IMR-90 (cell line): Measurements from ENCODE around the gene RCAN2. TPM values are rescaled to one million over a fixed set of nuclear protein-coding genes. Genes with fewer than 3 reads are reported as not detected.

ENCODE experiments used
- ATAC-seq: fragments of 200-7000 bp; cut with Tn5 transposase; 2 replicates; pipeline ENCODE4 v1.9.1; 2020; ENCODE audit warnings: low read depth, mild to moderate bottlenecking, moderate library complexity
- BruUV-seq: library from RNA; stranded (reverse); fragments of 400-500 nt; replicated peaks from 2 replicates; lab custom pipeline; 2021; lab: Mats Ljungman, UMichigan
- CTCF ChIA-PET: fragments of 300-600 bp; formaldehyde crosslinking; extraction: SDS; loops from one replicate; lab custom pipeline; 2021; ENCODE audit warnings: antibody characterized with exemption; lab: Yijun Ruan, JAX
- POLR2A ChIA-PET: fragments of 300-600 bp; sonication (Branson Sonifier 250); formaldehyde crosslinking; loops from one replicate; lab custom pipeline; 2022; ENCODE audit warnings: antibody characterized with exemption; ENCODE audit not compliant: unreplicated experiment; lab: Charles Lee
- DNase-seq: peaks from one replicate; pipeline ENCODE4 v3.0.0; 2013
- H2AFZ ChIP-seq: replicated peaks from 2 replicates; pipeline ENCODE3; 2013; ENCODE audit warnings: low read length, mild to moderate bottlenecking; ENCODE audit not compliant: poor library complexity
- H2AK5ac ChIP-seq: 2 replicates; pipeline ENCODE4 v1.6.1; 2013; ENCODE audit warnings: low read depth, low read length, inconsistent platforms
- H2AK9ac ChIP-seq: replicated peaks from 2 replicates; pipeline ENCODE3; 2013; ENCODE audit warnings: mild to moderate bottlenecking, low read depth, low read length, moderate library complexity; ENCODE audit not compliant: poor library complexity
- H2BK120ac ChIP-seq: 2 replicates; pipeline ENCODE4 v1.6.1; 2013; ENCODE audit warnings: low read depth, low read length, inconsistent platforms
- H2BK15ac ChIP-seq: 3 replicates; pipeline ENCODE4 v1.6.1; 2013; ENCODE audit warnings: low read depth, low read length, inconsistent platforms
- H2BK20ac ChIP-seq: 2 replicates; pipeline ENCODE4 v1.6.1; 2013; ENCODE audit warnings: low read depth, mild to moderate bottlenecking, inconsistent platforms, low read length, moderate library complexity
- H2BK5ac ChIP-seq: 2 replicates; pipeline ENCODE4 v1.6.1; 2013; ENCODE audit warnings: mild to moderate bottlenecking, low read depth, low read length, inconsistent platforms; ENCODE audit not compliant: poor library complexity, severe bottlenecking
- H3K14ac ChIP-seq: replicated peaks from 2 replicates; pipeline ENCODE4 v1.6.1; 2013; ENCODE audit warnings: low read depth, low read length, inconsistent platforms
- H3K18ac ChIP-seq: 2 replicates; pipeline ENCODE4 v1.6.1; 2013; ENCODE audit warnings: low read depth, low read length, control low read depth
- H3K23ac ChIP-seq: 2 replicates; pipeline ENCODE4 v1.6.1; 2013; ENCODE audit warnings: low read depth, low read length, inconsistent platforms
- H3K27ac ChIP-seq: 2 replicates; pipeline ENCODE4 v1.5.1; 2013; ENCODE audit warnings: mild to moderate bottlenecking, control low read depth, low read length; ENCODE audit not compliant: insufficient read depth
- H3K27me3 ChIP-seq: 2 replicates; pipeline ENCODE4 v1.6.1; 2013; ENCODE audit warnings: low read length; ENCODE audit not compliant: control insufficient read depth, insufficient read depth
- H3K36me3 ChIP-seq: 2 replicates; pipeline ENCODE4 v1.6.1; 2013; ENCODE audit warnings: low read length, mixed read lengths; ENCODE audit not compliant: control insufficient read depth, insufficient read depth
- H3K4ac ChIP-seq: 2 replicates; pipeline ENCODE4 v1.6.1; 2013; ENCODE audit warnings: low read depth, low read length, inconsistent platforms
- H3K4me1 ChIP-seq: 2 replicates; pipeline ENCODE4 v1.6.1; 2013; ENCODE audit warnings: low read length, mixed read lengths; ENCODE audit not compliant: control insufficient read depth, insufficient read depth
- H3K4me2 ChIP-seq: 2 replicates; pipeline ENCODE4 v1.6.1; 2013; ENCODE audit warnings: low read depth, mild to moderate bottlenecking, control low read depth, low read length, moderate library complexity
- H3K4me3 ChIP-seq: 2 replicates; pipeline ENCODE4 v1.5.1; 2013; ENCODE audit warnings: low read depth, mild to moderate bottlenecking, control low read depth, low read length, moderate library complexity; ENCODE audit not compliant: insufficient read depth
- H3K56ac ChIP-seq: 2 replicates; pipeline ENCODE4 v1.6.1; 2013; ENCODE audit warnings: low read length, inconsistent platforms; ENCODE audit not compliant: insufficient read depth; ENCODE audit errors: extremely low read depth
- H3K79me1 ChIP-seq, 2 experiments: 2 replicates each; pipeline ENCODE4 v1.6.1; 2013; ENCODE audit warnings: low read length in 2 of 2, inconsistent platforms in 1 of 2, low read depth in 1 of 2
- H3K9ac ChIP-seq: 2 replicates; pipeline ENCODE4 v1.6.1; 2013; ENCODE audit warnings: low read depth, low read length, control low read depth
- H3K9me1 ChIP-seq: 2 replicates; pipeline ENCODE4 v1.6.1; 2013; ENCODE audit warnings: low read length, inconsistent platforms; ENCODE audit not compliant: insufficient read depth
- H3K9me3 ChIP-seq: 2 replicates; pipeline ENCODE4 v1.6.1; 2013; ENCODE audit warnings: low read length; ENCODE audit not compliant: control insufficient read depth, insufficient read depth
- H4K20me1 ChIP-seq: 2 replicates; pipeline ENCODE4 v1.6.1; 2013; ENCODE audit warnings: low read length, inconsistent platforms; ENCODE audit not compliant: insufficient read depth
- H4K5ac ChIP-seq: 2 replicates; pipeline ENCODE4 v1.6.1; 2013; ENCODE audit warnings: mild to moderate bottlenecking, low read depth, low read length, control low read depth
- H4K8ac ChIP-seq, 2 experiments: 2 replicates each; pipeline ENCODE4 v1.6.1; 2013; ENCODE audit warnings: low read depth in 2 of 2, low read length in 2 of 2, control low read depth in 1 of 2, inconsistent platforms in 1 of 2
- H4K91ac ChIP-seq: 2 replicates; pipeline ENCODE4 v1.6.1; 2013; ENCODE audit warnings: low read depth, low read length, inconsistent platforms; ENCODE audit not compliant: insufficient read depth
- BHLHE40 ChIP-seq: fragments of 150-350 bp; IDR thresholded peaks from 2 replicates; pipeline ENCODE4 v1.6.1; 2016; ENCODE audit warnings: mild to moderate bottlenecking, low read depth, low read length
- CEBPB ChIP-seq: IDR thresholded peaks from 2 replicates; pipeline ENCODE4 v1.6.1; 2012; ENCODE audit warnings: low read depth, low read length, improper control_type of control experiment
- CHD1 ChIP-seq: IDR thresholded peaks from 2 replicates; pipeline ENCODE4 v1.6.1; 2012; ENCODE audit warnings: low read depth, low read length, improper control_type of control experiment
- FOS ChIP-seq: fragments of 150-350 bp; IDR thresholded peaks from 2 replicates; pipeline ENCODE4 v1.6.1; 2016; ENCODE audit warnings: low read depth, low read length
- MAFK ChIP-seq: IDR thresholded peaks from 2 replicates; pipeline ENCODE4 v1.6.1; 2012; ENCODE audit warnings: low read depth, low read length, improper control_type of control experiment
- MAZ ChIP-seq: IDR thresholded peaks from 2 replicates; pipeline ENCODE4 v1.6.1; 2012; ENCODE audit warnings: low read depth, mild to moderate bottlenecking, low read length, improper control_type of control experiment, moderate library complexity, borderline replicate concordance
- MXI1 ChIP-seq: IDR thresholded peaks from 2 replicates; pipeline ENCODE4 v1.6.1; 2012; ENCODE audit warnings: low read depth, mild to moderate bottlenecking, low read length, moderate library complexity, borderline replicate concordance
- NFE2L2 ChIP-seq: fragments of 150-350 bp; IDR thresholded peaks from 2 replicates; pipeline ENCODE4 v1.6.1; 2016; ENCODE audit warnings: low read depth, mild to moderate bottlenecking, low read length
- POLR2A ChIP-seq: IDR thresholded peaks from 2 replicates; pipeline ENCODE4 v1.6.1; 2012; ENCODE audit warnings: mild to moderate bottlenecking, low read depth, low read length
- RAD21 ChIP-seq: IDR thresholded peaks from 2 replicates; pipeline ENCODE4 v1.6.1; 2012; ENCODE audit warnings: low read length, improper control_type of control experiment
- RCOR1 ChIP-seq: IDR thresholded peaks from 2 replicates; pipeline ENCODE4 v1.6.1; 2012; ENCODE audit warnings: mild to moderate bottlenecking, low read length, improper control_type of control experiment; ENCODE audit not compliant: insufficient replicate concordance
- RFX5 ChIP-seq: IDR thresholded peaks from 2 replicates; pipeline ENCODE4 v1.8.0; 2012; ENCODE audit warnings: low read depth, mild to moderate bottlenecking, low read length, moderate library complexity
- SMC3 ChIP-seq: fragments of 150-350 bp; IDR thresholded peaks from 2 replicates; pipeline ENCODE4 v1.6.1; 2016; ENCODE audit warnings: low read depth, mild to moderate bottlenecking, antibody characterized with exemption, low read length, moderate library complexity
- WGBS, 2 experiments: methylation state at CpG; one replicate each; pipeline versions ENCODE4 v1.1.5 to v1.1.7; 2013; ENCODE audit warnings: missing lambda C conversion rate in 2 of 2; ENCODE audit not compliant: insufficient read length in 1 of 2; ENCODE audit errors: extremely low coverage in 2 of 2; 5-methylcytosine and 5-hydroxymethylcytosine counted together
- dilution Hi-C: fragments of 300-500 bp; cut with HindIII; formaldehyde crosslinking; loops from one replicate; pipeline ENCODE4 v1.14.3; 2018; ENCODE audit warnings: low sequenced_read_pairs; ENCODE audit not compliant: unreplicated experiment
- in situ Hi-C: fragments of 300-500 bp; cut with MboI; formaldehyde crosslinking; loops from 3 replicates; pipeline ENCODE4 v1.14.3; 2019; ENCODE audit warnings: low sequenced_read_pairs, inconsistent platforms, mixed read lengths
- intact Hi-C: fragments of 100-400 bp; cut with micrococcal nuclease; formaldehyde crosslinking; loops from 2 replicates; pipeline ENCODE4 v1.10.0; 2022
- polyA plus RNA-seq, 3 experiments: library from polyadenylated mRNA; depleted of rRNA; stranded (reverse); fragments of >200 nt; gene quantifications; 2 replicates each; pipeline ENCODE4 v1.2.3, GENCODE V29; 2012; ENCODE audit warnings: low replicate concordance in 1 of 3
- total RNA-seq: library from RNA; depleted of rRNA; stranded (reverse); fragments of >200 nt; gene quantifications from 2 replicates; pipeline ENCODE4 v1.2.3, GENCODE V29; 2012
- TF ChIP-seq, protein P1 (sequence below): fragments of 150-350 bp; IDR thresholded peaks from 2 replicates; pipeline ENCODE4 v1.6.1; 2016; ENCODE audit warnings: low read depth, mild to moderate bottlenecking, low read length, moderate library complexity, borderline replicate concordance
- TF ChIP-seq, protein P2 (sequence below): fragments of 150-350 bp; IDR thresholded peaks from 2 replicates; pipeline ENCODE4 v1.6.1; 2017; ENCODE audit warnings: mild to moderate bottlenecking, antibody characterized with exemption, low read length, low read depth
- TF ChIP-seq, protein P3 (sequence below): conservative IDR thresholded peaks from 2 replicates; pipeline ENCODE4 v1.5.1; 2012; ENCODE audit warnings: mild to moderate bottlenecking, low read depth, low read length, improper control_type of control experiment

RCAN2 gene
- total and polyA plus RNA-seq, 2 of the 4 experiments (the other 2 are of a cell fraction), result 1.3 to 1.8 TPM

DNA sequence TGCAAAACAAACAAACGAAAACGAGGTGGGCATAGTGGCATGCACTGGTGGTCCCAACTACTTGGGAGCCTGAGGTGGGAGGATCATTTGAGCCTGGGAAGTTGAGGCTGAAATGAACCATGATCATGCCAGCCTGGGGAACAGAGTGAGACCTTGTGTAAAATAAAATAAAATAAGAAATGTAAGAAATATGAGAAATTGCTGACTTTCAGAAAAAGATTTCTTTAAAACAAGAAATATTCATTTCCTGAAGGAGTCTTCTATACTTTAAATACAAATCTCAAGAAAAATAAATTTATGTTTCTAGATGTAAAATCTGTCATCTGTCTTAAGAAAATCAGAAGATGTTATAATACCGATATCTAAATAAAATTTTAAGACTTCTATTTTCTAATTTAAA is 223.7 kb downstream of the RCAN2 start:
- Histone ChIP-seq H2BK15ac (no peak overlapping the region), H2AK9ac (no peak overlapping the region), H4K91ac (no peak overlapping the region), H3K9me1 (no peaks in the 10 kb centered on the region), H4K8ac (no peak overlapping the region), H4K20me1 (no peaks in the 10 kb centered on the region), H3K36me3 (no peaks in the 10 kb centered on the region), H3K27me3 (no peaks in the 10 kb centered on the region), H3K27ac (no peak overlapping the region), H2BK5ac (no peak overlapping the region), H3K4me2 (no peak overlapping the region), H3K23ac (no peak overlapping the region), H3K9ac (no peak overlapping the region), H3K14ac (no peak overlapping the region), H2BK120ac (no peak overlapping the region), H2AK5ac (no peak overlapping the region), H3K79me1 (no peaks in the 10 kb centered on the region), H4K5ac (no peak overlapping the region), H3K4me1 (no peaks in the 10 kb centered on the region), H3K9me3 (no peaks in the 10 kb centered on the region), H2AFZ (no peak overlapping the region), H3K4ac (no peak overlapping the region), H2BK20ac (no peak overlapping the region), H3K18ac (no peak overlapping the region), H3K56ac (no peak overlapping the region), H3K4me3 (no peak overlapping the region)
- ChIA-PET POLR2A (no interaction called here), CTCF (no interaction called here)
- ATAC-seq, result no peak
- TF ChIP-seq MAFK (no peak), SMC3 (no peak), CHD1 (no peak), POLR2A (no peak), NFE2L2 (no peak), RAD21 (no peak), MXI1 (no peak), FOS (no peak), MAZ (no peak), BHLHE40 (no peak), CEBPB (no peak), RCOR1 (no peak), RFX5 (no peak)
- TF ChIP-seq, protein P1, sequence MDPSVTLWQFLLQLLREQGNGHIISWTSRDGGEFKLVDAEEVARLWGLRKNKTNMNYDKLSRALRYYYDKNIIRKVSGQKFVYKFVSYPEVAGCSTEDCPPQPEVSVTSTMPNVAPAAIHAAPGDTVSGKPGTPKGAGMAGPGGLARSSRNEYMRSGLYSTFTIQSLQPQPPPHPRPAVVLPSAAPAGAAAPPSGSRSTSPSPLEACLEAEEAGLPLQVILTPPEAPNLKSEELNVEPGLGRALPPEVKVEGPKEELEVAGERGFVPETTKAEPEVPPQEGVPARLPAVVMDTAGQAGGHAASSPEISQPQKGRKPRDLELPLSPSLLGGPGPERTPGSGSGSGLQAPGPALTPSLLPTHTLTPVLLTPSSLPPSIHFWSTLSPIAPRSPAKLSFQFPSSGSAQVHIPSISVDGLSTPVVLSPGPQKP, result no peak
- TF ChIP-seq, protein P2, sequence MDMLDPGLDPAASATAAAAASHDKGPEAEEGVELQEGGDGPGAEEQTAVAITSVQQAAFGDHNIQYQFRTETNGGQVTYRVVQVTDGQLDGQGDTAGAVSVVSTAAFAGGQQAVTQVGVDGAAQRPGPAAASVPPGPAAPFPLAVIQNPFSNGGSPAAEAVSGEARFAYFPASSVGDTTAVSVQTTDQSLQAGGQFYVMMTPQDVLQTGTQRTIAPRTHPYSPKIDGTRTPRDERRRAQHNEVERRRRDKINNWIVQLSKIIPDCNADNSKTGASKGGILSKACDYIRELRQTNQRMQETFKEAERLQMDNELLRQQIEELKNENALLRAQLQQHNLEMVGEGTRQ, result no peak
- TF ChIP-seq, protein P3, sequence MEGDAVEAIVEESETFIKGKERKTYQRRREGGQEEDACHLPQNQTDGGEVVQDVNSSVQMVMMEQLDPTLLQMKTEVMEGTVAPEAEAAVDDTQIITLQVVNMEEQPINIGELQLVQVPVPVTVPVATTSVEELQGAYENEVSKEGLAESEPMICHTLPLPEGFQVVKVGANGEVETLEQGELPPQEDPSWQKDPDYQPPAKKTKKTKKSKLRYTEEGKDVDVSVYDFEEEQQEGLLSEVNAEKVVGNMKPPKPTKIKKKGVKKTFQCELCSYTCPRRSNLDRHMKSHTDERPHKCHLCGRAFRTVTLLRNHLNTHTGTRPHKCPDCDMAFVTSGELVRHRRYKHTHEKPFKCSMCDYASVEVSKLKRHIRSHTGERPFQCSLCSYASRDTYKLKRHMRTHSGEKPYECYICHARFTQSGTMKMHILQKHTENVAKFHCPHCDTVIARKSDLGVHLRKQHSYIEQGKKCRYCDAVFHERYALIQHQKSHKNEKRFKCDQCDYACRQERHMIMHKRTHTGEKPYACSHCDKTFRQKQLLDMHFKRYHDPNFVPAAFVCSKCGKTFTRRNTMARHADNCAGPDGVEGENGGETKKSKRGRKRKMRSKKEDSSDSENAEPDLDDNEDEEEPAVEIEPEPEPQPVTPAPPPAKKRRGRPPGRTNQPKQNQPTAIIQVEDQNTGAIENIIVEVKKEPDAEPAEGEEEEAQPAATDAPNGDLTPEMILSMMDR, result no peak
- BruUV-seq, result no TSS peak
- in situ Hi-C loops, result no loop called here
- no peak for DNase-seq
- no CpG with 5 or more reads among the region's 3 CpGs for WGBS, 2 experiments
- intact Hi-C loops, result no loop called here
- dilution Hi-C loops, result no loop called here
